ENCODE results near the gene TRIML1.

DNA sequence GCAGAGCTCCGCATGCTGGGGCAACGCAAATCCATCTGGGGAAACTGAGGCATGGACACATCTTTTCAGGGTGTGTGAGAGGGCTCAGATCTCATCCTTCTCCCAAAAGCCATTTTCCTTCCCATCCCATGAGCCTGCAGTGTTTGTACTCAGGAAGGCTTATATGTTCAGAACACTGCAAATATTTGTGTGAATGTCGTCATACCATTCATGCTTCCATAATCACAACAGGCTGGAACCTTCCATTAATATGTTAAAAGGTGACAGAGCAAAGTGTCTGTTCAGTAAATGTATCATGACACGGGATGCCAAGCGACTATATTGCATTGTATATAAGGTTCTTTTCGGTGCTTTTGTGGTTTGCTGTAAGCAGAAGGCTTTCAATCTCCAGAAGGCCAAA is 8.5 kb downstream of the TRIML1 start:
- no peak for TF ChIP-seq GATA2 (IDR thresholded peaks at IDR 0.05; ENCODE audit: low read depth, low read length)
- TF ChIP-seq GATA3 (IDR thresholded peaks at IDR 0.05; ENCODE audit: low read depth, low read length), result no peak
